GM23338 (cell line): ENCODE measurements around the gene SH3BP2.

Experiments
- CREB1 ChIP-seq: fragments of 250-450 bp; sonication (Bioruptor Pico); IDR thresholded peaks from 2 replicates; pipeline ENCODE4 v1.5.0; 2020; ENCODE audit warnings: low read depth, mild to moderate bottlenecking, moderate library complexity
- CTCF ChIP-seq, 2 experiments: fragments of 200-600 bp in 1 of 2; sonication (generic) in 1 of 2; conservative IDR thresholded peaks; 2 replicates each; pipeline versions ENCODE4 v1.5.1 to v1.6.1; 2016 to 2017; ENCODE audit warnings: antibody characterized with exemption in 2 of 2, low read depth in 2 of 2, mild to moderate bottlenecking in 2 of 2, moderate library complexity in 1 of 2
- EZH2 ChIP-seq: fragments of 200-600 bp; sonication (generic); IDR thresholded peaks from one replicate; pipeline ENCODE4 v1.8.0; 2017; ENCODE audit warnings: antibody characterized with exemption, mild to moderate bottlenecking, low read depth; ENCODE audit not compliant: unreplicated experiment
- EZH2phosphoT487 ChIP-seq: fragments of 200-600 bp; sonication (generic); IDR thresholded peaks from one replicate; pipeline ENCODE4 v1.8.1; 2018; ENCODE audit warnings: antibody characterized with exemption; ENCODE audit not compliant: unreplicated experiment
- JUNB ChIP-seq: IDR thresholded peaks from one replicate; pipeline ENCODE4 v1.6.1; 2016; ENCODE audit warnings: antibody characterized with exemption; ENCODE audit not compliant: unreplicated experiment
- NANOG ChIP-seq: IDR thresholded peaks from 2 replicates; pipeline ENCODE4 v1.6.1; 2016; ENCODE audit warnings: antibody characterized with exemption, borderline replicate concordance
- POLR2AphosphoS5 ChIP-seq: IDR thresholded peaks from 2 replicates; pipeline ENCODE4 v1.6.1; 2016; ENCODE audit warnings: antibody characterized with exemption, low read depth
- REST ChIP-seq: IDR thresholded peaks from one replicate; pipeline ENCODE4 v1.6.1; 2018; ENCODE audit warnings: antibody characterized with exemption; ENCODE audit not compliant: unreplicated experiment
- STAT1 ChIP-seq: IDR thresholded peaks from one replicate; pipeline ENCODE4 v1.6.1; 2016; ENCODE audit warnings: antibody characterized with exemption; ENCODE audit not compliant: unreplicated experiment
- ZNF114 ChIP-seq: fragments of 250-450 bp; sonication (Bioruptor Pico); IDR thresholded peaks from 2 replicates; pipeline ENCODE4 v1.5.0; 2020; ENCODE audit warnings: mild to moderate bottlenecking, moderate library complexity

GRCh38 chr4:2771264-2771663 is 21.6 kb upstream of the SH3BP2 start:
- no peak for TF ChIP-seq CTCF (conservative IDR thresholded peaks at IDR 0.05; ENCODE audit: low read depth in 2 of 2)
- no peak for TF ChIP-seq POLR2AphosphoS5
- no peak for TF ChIP-seq ZNF114 (CRISPR knock-in tag)
- TF ChIP-seq CREB1 (CRISPR knock-in tag): no peak
- TF ChIP-seq JUNB: no peak
- TF ChIP-seq REST: no peak
- no peak for TF ChIP-seq EZH2phosphoT487
- no peak for TF ChIP-seq EZH2
- TF ChIP-seq STAT1: no peak
- TF ChIP-seq NANOG: no peak
